HepG2 (cell line): Measurements from ENCODE around the gene SEMA3B. TPM values are rescaled to one million over a fixed set of nuclear protein-coding genes. Genes with fewer than 3 reads are reported as not detected.

Experiments used
- ATAC-seq: fragments of 200-7000 bp; cut with Tn5 transposase; 3 replicates; pipeline ENCODE4 v1.9.1; 2020; ENCODE audit warnings: mild to moderate bottlenecking, moderate library complexity
- BruUV-seq: library from RNA; stranded (reverse); fragments of 400-500 nt; replicated peaks from 2 replicates; lab custom pipeline; 2021; lab: Mats Ljungman, UMichigan
- CTCF ChIA-PET: fragments of 300-600 bp; formaldehyde crosslinking; extraction: SDS; loops from one replicate; lab custom pipeline; 2021; ENCODE audit warnings: low total read pairs, inconsistent platforms, low intra/inter-chr PET ratio; lab: Yijun Ruan, JAX
- POLR2A ChIA-PET: fragments of 350-600 bp; sonication (Branson Sonifier 250); formaldehyde crosslinking; loops from one replicate; lab custom pipeline; 2020; ENCODE audit warnings: antibody characterized with exemption, inconsistent platforms; lab: Yijun Ruan, JAX
- DNase-seq: peaks from one replicate; pipeline ENCODE4 v3.0.0-alpha.2; 2015; ENCODE audit warnings: low spot score
- FAIRE-seq: peaks from 3 replicates; lab custom pipeline; 2011; peaks lifted over from hg19 to GRCh38; lab: Jason Lieb, UNC
- H2AFZ ChIP-seq: one replicate; pipeline ENCODE4 v1.6.1; 2011; ENCODE audit warnings: low read length, inconsistent platforms
- H3K27ac ChIP-seq: fragments of 300-600 bp; 3 replicates; pipeline ENCODE4 v1.8.0; 2011; ENCODE audit warnings: mixed run types, mild to moderate bottlenecking, mixed read lengths, low read length, inconsistent platforms; ENCODE audit not compliant: insufficient read depth; ENCODE audit errors: extremely low read length
- H3K27me3 ChIP-seq, 2 experiments: fragments of 200-600 bp in 1 of 2; 2 replicates in 1 of 2; 3 replicates in 1 of 2; pipeline versions ENCODE4 v1.6.0 to v1.8.0; 2011; ENCODE audit warnings: low read length in 2 of 2, mild to moderate bottlenecking in 2 of 2, moderate library complexity in 2 of 2, inconsistent platforms in 1 of 2; ENCODE audit not compliant: insufficient read depth in 2 of 2, control insufficient read depth in 1 of 2
- H3K36me3 ChIP-seq, 2 experiments: fragments of 200-600 bp in 1 of 2; replicated peaks in 1 of 2; 2 replicates in 1 of 2; 3 replicates in 1 of 2; pipeline versions ENCODE4 v1.5.1 to v1.8.0; 2011; ENCODE audit warnings: low read length in 2 of 2, inconsistent platforms in 1 of 2; ENCODE audit not compliant: insufficient read depth in 2 of 2, control insufficient read depth in 1 of 2
- H3K4me1 ChIP-seq: 2 replicates; pipeline ENCODE4 v1.5.1; 2012; ENCODE audit warnings: low read length, inconsistent platforms; ENCODE audit not compliant: insufficient read depth
- H3K4me2 ChIP-seq: 2 replicates; pipeline ENCODE4 v1.6.0; 2011; ENCODE audit warnings: low read depth, low read length, inconsistent platforms
- H3K4me3 ChIP-seq, 3 experiments: fragments of 200-600 bp in 1 of 3; sonication (generic), shearing (Covaris generic) in 1 of 3; replicated peaks in 1 of 3; 2 replicates each; pipeline ENCODE4 v1.5.1; 2011 to 2016; ENCODE audit warnings: low read length in 3 of 3, inconsistent platforms in 2 of 3, low read depth in 2 of 3, mild to moderate bottlenecking in 2 of 3, control low read depth in 1 of 3, mixed read lengths in 1 of 3; ENCODE audit not compliant: insufficient read depth in 1 of 3
- H3K79me2 ChIP-seq: one replicate; pipeline ENCODE4 v1.6.1; 2011; ENCODE audit warnings: low read length, inconsistent platforms; ENCODE audit not compliant: insufficient read depth
- H3K9ac ChIP-seq: 2 replicates; pipeline ENCODE4 v1.6.0; 2011; ENCODE audit warnings: mild to moderate bottlenecking, low read depth, low read length, inconsistent platforms; ENCODE audit not compliant: insufficient read depth
- H3K9me3 ChIP-seq: 2 replicates; pipeline ENCODE4 v1.5.1; 2012; ENCODE audit warnings: mild to moderate bottlenecking, low read length
- H4K20me1 ChIP-seq: 2 replicates; pipeline ENCODE4 v1.6.0; 2011; ENCODE audit warnings: inconsistent platforms, mild to moderate bottlenecking, low read length, moderate library complexity; ENCODE audit not compliant: insufficient read depth
- AGO2 ChIP-seq: fragments of 200-400 bp; formaldehyde crosslinking; optimal IDR thresholded peaks from 2 replicates; pipeline ENCODE3; 2017; ENCODE audit warnings: mild to moderate bottlenecking, low read depth, low read length, moderate library complexity
- ATRX ChIP-seq: sonication (generic); formaldehyde crosslinking; IDR thresholded peaks from 2 replicates; pipeline ENCODE4 v1.4.0; 2020; ENCODE audit warnings: missing genetic modification reagents, borderline replicate concordance
- CBX2 ChIP-seq, 2 experiments: fragments of 200-600 bp in 1 of 2; sonication (generic); formaldehyde crosslinking in 1 of 2; IDR thresholded peaks; 2 replicates each; pipeline versions ENCODE4 v1.7.0 to v1.8.1; 2018 to 2022; ENCODE audit warnings: low read depth in 2 of 2, low read length in 1 of 2, mild to moderate bottlenecking in 1 of 2, missing genetic modification reagents in 1 of 2
- POLR2A ChIP-seq, 2 experiments: IDR thresholded peaks; 2 replicates each; pipeline ENCODE4 v1.6.1; 2011; ENCODE audit warnings: low read depth in 2 of 2, low read length in 2 of 2, mild to moderate bottlenecking in 1 of 2, moderate library complexity in 1 of 2; ENCODE audit not compliant: insufficient read depth in 1 of 2
- RBFOX2 ChIP-seq: fragments of 200-400 bp; formaldehyde crosslinking; IDR thresholded peaks from 2 replicates; pipeline ENCODE4 v1.6.1; 2017; ENCODE audit warnings: low read depth, mild to moderate bottlenecking, low read length
- TBX3 ChIP-seq: fragments of 450-650 bp; IDR thresholded peaks from 2 replicates; pipeline ENCODE4 v1.6.1; 2017; ENCODE audit warnings: antibody characterized with exemption, mild to moderate bottlenecking, inconsistent platforms, borderline replicate concordance
- ZBTB33 ChIP-seq: sonication (generic); formaldehyde crosslinking; IDR thresholded peaks from 2 replicates; pipeline ENCODE4 v1.4.0; 2020; ENCODE audit warnings: missing genetic modification reagents
- ZNF256 ChIP-seq: sonication (generic); formaldehyde crosslinking; conservative IDR thresholded peaks from 2 replicates; pipeline ENCODE4 v1.4.0; 2020; ENCODE audit warnings: missing genetic modification reagents
- ZNF543 ChIP-seq: sonication (generic); formaldehyde crosslinking; IDR thresholded peaks from 2 replicates; pipeline ENCODE4 v1.4.0; 2020; ENCODE audit warnings: mild to moderate bottlenecking, missing genetic modification reagents
- WGBS: methylation state at CpG from one replicate; pipeline ENCODE4 v1.1.6; 2017; ENCODE audit warnings: low lambda C conversion rate; 5-methylcytosine and 5-hydroxymethylcytosine counted together
- in situ Hi-C: cut with HindIII; loops from 2 replicates; pipeline ENCODE4 v1.10.0; 2017; ENCODE audit warnings: low pct_unique_long_range_greater_than_20kb; ENCODE audit not compliant: extremely low pct_ligation_motif_present
- intact Hi-C: fragments of 100-400 bp; cut with micrococcal nuclease; formaldehyde crosslinking; loops from one replicate; pipeline ENCODE4 v1.10.0; 2022; ENCODE audit not compliant: unreplicated experiment
- polyA plus RNA-seq, 8 experiments: library from polyadenylated mRNA; depleted of rRNA in 3 of 8; stranded (reverse) in 7 of 8; unstranded in 1 of 8; fragments of >200 nt; fragmentation: Illumina TruSeq in 4 of 8; extraction: Trizol in 4 of 8; gene quantifications; 2 replicates each; pipeline versions ENCODE4 v1.2.1 to v1.2.3, GENCODE V29; 2011 to 2016; ENCODE audit warnings: low read depth in 4 of 8, missing spikeins in 1 of 8, mixed read lengths in 1 of 8; ENCODE audit not compliant: insufficient read depth in 1 of 8
- total RNA-seq, 5 experiments: library from RNA; depleted of rRNA; stranded (reverse); fragments of >200 nt; fragmentation: Illumina TruSeq; extraction: Trizol; gene quantifications; 2 replicates each; pipeline ENCODE4 v1.2.3, GENCODE V29; 2016; ENCODE audit warnings: low read depth in 1 of 5

Gene SEMA3B
- total and polyA plus RNA-seq, 2 of the 13 experiments (the other 11 are each of a cell fraction or from before 2014, with no cell fraction given): 93.2 to 158 TPM

DNA sequence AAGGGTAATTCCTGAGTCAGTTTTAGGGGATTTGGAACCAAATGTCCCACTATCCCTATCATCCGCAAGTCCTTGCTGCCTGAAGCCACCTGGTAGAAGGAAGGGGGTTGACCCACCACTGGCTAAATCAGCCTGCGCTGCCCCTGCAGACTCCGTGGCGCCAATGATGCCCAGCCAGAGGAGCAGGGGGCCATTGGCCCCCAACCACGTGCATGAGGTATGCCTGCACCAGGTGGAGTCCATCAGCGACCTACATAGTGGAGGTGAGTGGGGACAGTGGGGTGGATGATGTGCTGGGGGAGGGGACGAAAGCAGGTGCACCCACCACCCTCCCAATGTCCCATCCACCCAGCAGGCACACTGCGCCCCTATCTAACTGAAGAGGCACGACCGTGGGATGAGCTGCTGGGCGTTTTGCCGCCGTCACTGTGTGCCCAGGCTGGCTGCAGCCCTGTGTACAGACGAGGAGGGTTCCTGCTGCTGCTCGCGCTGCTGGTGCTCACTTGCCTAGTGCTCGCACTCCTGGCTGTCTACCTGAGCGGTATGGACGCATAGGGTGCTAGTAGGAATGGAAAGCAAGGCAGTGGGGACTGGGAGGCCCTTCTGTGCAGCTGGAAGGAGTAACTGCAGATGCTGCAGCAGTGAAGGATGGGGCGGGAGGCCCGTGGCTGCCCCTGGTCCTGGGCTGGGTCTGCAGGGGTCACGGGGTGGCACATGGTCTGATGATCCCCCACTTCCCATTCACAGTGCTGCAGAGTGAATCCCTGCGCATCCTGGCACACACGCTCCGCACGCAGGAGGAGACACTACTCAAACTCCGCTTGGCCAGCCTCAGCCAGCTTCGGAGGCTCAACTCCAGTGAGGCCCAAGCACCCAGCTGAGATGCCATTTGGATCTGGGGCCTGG is 17.6 kb downstream of the SEMA3B start:
- Histone ChIP-seq H3K27ac (no peak overlapping the region), H3K9me3 (no peaks in the 10 kb centered on the region), H2AFZ (no peak overlapping the region), H3K4me1 (peaks cover 25% of the 10 kb centered on the region), H3K27me3 (no peaks in the 10 kb centered on the region), H3K9ac (no peak overlapping the region), H4K20me1 (no peaks in the 10 kb centered on the region), H3K36me3 (peaks cover 22 to 40% of the 10 kb centered on the region in 2 experiments), H3K4me2 (no peak overlapping the region), H3K79me2 (peaks cover 12% of the 10 kb centered on the region), H3K4me3 (no peak overlapping the region)
- in situ Hi-C loops: no loop called here
- ChIA-PET CTCF (no interaction called here), POLR2A (interaction anchor here (1.0 to 1.1 kb wide), 2 partner anchors 10 to 42 kb away, joined by 3 to 4 read pairs; no protein-coding TSS in a partner anchor)
- no TSS peak for BruUV-seq
- TF ChIP-seq TBX3: no peak
- peak; percentile 68 for TF ChIP-seq RBFOX2
- no peak for TF ChIP-seq ZNF543 (CRISPR knock-in tag)
- TF ChIP-seq ATRX (CRISPR knock-in tag): no peak
- TF ChIP-seq ZBTB33 (CRISPR knock-in tag): 0 out of 2 replicates have a peak, but pooled peaks have one; percentile 7
- TF ChIP-seq ZNF256 (CRISPR knock-in tag): no peak
- TF ChIP-seq CBX2 (IDR thresholded peaks at IDR 0.05; ENCODE audit: low read depth, low read length): no peak
- no peak for TF ChIP-seq CBX2 (CRISPR knock-in tag; IDR thresholded peaks at IDR 0.05; ENCODE audit: low read depth)
- peak in 1 of 2 experiments; percentile 24; a peak in 1 of 4 replicates for TF ChIP-seq POLR2A (IDR thresholded peaks at IDR 0.05; ENCODE audit: insufficient read depth in 1 of 2, low read depth in 2 of 2, low read length in 2 of 2)
- TF ChIP-seq AGO2: peak; percentile 93
- ATAC-seq (no peak; the same call in 1 of the 3 replicates), DNase-seq (no peak), FAIRE-seq (no peak)
- intact Hi-C loops: no loop called here
- 96% methylated on average over 17 of the region's 28 CpGs for WGBS
